Measurements from ENCODE around the gene SLC2A1. TPM values are rescaled to one million over a fixed set of nuclear protein-coding genes. Genes with fewer than 3 reads are reported as not detected.

Gene SLC2A1
- total and polyA plus RNA-seq, 4 donors, result 9.5 to 143 (median 28.6) TPM

DNA sequence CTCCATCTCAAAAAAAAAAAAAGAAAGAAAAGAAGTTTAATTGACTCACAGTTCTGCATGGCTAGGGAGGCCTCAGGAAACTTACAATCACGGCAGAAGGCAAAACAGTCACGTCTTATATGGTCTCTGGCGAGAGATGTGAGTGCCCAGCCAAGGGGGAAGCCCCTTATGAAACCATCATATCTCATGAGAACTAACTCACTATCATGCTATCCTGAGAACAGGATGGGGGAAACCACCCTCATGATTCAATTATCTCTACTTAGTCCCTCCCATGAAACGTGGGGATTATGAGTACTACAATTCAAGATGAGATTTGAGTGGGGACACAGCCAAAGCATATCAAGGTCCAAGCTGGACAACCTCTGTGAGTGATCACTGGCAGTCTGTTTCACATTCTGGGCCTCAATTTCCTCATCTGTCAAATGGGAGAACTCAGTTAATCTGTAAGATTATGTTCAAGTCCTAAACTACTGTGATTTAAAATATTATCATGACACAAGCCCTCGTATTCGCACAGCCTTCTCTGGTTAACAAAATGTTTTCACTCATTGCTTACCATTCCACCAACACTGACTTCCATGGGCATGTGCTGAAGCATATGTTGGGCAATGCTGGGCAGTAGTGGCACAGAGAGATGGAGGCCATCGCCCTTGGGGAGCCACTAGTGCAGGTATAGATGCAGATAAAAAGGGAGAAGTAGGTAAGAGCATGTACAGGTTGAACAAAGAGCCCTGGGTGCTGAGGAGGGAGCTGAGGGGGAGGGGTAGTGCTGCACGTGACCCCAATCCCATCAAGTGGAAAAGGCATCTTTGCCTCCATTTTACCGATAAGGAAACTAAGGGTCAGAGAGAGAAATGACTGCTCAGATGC, 46.2 kb upstream of the SLC2A1 start:
- Histone ChIP-seq H3K36me3 (ENCODE audit: control insufficient read depth in 4 of 4, insufficient read depth in 4 of 4, low read length in 4 of 4) (no peaks in the 10 kb centered on the region), H3K9me3 (ENCODE audit: control insufficient read depth in 4 of 4, insufficient read depth in 3 of 4, low read length in 3 of 4) (peaks cover 0 to 3% (median 0%) of the 10 kb centered on the region in 4 donors), H3K4me3 (no peak overlapping the region), H3K27me3 (ENCODE audit: control insufficient read depth in 3 of 3, insufficient read depth in 3 of 3, low read length in 2 of 3) (no peaks in the 10 kb centered on the region), H3K4me1 (ENCODE audit: control insufficient read depth in 5 of 5, insufficient read depth in 5 of 5, low read length in 5 of 5) (peaks cover 0 to 31% (median 0%) of the 10 kb centered on the region in 5 donors), H3K9ac (ENCODE audit: insufficient read depth in 1 of 2, low read length in 2 of 2) (no peak overlapping the region), H3K27ac (ENCODE audit: low read depth in 1 of 2, low read length in 1 of 2) (no peak overlapping the region)
- TF ChIP-seq, protein P1, sequence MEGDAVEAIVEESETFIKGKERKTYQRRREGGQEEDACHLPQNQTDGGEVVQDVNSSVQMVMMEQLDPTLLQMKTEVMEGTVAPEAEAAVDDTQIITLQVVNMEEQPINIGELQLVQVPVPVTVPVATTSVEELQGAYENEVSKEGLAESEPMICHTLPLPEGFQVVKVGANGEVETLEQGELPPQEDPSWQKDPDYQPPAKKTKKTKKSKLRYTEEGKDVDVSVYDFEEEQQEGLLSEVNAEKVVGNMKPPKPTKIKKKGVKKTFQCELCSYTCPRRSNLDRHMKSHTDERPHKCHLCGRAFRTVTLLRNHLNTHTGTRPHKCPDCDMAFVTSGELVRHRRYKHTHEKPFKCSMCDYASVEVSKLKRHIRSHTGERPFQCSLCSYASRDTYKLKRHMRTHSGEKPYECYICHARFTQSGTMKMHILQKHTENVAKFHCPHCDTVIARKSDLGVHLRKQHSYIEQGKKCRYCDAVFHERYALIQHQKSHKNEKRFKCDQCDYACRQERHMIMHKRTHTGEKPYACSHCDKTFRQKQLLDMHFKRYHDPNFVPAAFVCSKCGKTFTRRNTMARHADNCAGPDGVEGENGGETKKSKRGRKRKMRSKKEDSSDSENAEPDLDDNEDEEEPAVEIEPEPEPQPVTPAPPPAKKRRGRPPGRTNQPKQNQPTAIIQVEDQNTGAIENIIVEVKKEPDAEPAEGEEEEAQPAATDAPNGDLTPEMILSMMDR (IDR thresholded peaks at IDR 0.05; ENCODE audit: control extremely low read depth, extremely low read depth), result no peak
- ATAC-seq (ENCODE audit: insufficient read depth, low FRiP score) (no peak), DNase-seq (no peak)
- 83 to 85% methylated on average over 9 of the region's 9 CpGs for WGBS, 2 donors

DNA sequence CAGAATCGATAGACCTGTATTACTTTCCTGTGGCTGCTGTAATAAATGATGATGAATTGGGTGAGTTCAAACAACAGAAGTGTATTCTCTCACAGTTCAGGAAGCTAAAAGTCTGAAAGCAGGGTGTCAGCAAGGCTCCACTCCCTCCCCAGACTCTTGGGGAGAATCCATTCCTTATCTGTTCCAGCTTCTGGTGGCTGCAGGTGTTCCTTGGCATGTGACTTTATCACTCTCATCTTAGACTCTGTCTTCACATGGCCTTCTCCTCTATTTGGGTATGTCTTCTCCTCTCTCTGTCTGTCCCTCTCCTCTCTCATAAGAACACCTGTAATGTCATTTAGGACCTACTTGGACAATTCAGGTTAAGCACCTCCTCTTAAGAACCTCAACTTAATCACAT, 44.1 kb upstream of the SLC2A1 start:
- no peaks in the 10 kb centered on the region for H3K27me3 ChIP-seq (ENCODE audit: control insufficient read depth in 3 of 3, insufficient read depth in 3 of 3, low read length in 2 of 3)
- H3K4me3 ChIP-seq, result no peak overlapping the region
- no peaks in the 10 kb centered on the region for H3K36me3 ChIP-seq (ENCODE audit: control insufficient read depth in 4 of 4, insufficient read depth in 4 of 4, low read length in 4 of 4)
- ATAC-seq (ENCODE audit: insufficient read depth, low FRiP score) (no peak), DNase-seq (no peak)
- H3K4me1 ChIP-seq (ENCODE audit: control insufficient read depth in 5 of 5, insufficient read depth in 5 of 5, low read length in 5 of 5), result peaks cover 0 to 19% (median 0%) of the 10 kb centered on the region in 5 donors
- WGBS, 2 donors, result 43 to 79% methylated on average over 1 of the region's 1 CpG
- H3K27ac ChIP-seq (ENCODE audit: low read depth in 1 of 2, low read length in 1 of 2), result no peak overlapping the region
- peaks cover 0 to 3% (median 0%) of the 10 kb centered on the region in 4 donors for H3K9me3 ChIP-seq (ENCODE audit: control insufficient read depth in 4 of 4, insufficient read depth in 3 of 4, low read length in 3 of 4)
- H3K9ac ChIP-seq (ENCODE audit: insufficient read depth in 1 of 2, low read length in 2 of 2), result no peak overlapping the region
- TF ChIP-seq, protein P1 (IDR thresholded peaks at IDR 0.05; ENCODE audit: control extremely low read depth, extremely low read depth), result no peak

DNA sequence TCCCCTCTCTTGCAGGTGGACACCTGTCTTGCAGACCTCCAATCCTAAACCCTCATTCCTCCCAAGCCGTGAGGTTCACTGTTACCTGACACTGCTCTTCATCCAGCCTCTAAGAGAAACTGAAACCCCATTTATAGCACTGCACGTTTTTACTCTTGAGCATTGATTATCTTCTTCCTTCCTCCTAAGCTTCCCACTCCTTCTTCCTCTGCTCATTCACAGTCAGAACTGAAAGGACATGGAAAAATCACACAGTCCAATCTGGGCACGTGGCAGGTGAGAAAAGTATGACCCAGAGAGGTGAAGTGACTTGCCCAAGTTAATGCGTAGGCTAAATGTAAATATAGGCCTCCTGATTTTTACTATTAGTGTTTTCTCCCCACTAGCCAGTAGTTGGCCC, 43.4 kb upstream of the SLC2A1 start:
- TF ChIP-seq, protein P1 (IDR thresholded peaks at IDR 0.05; ENCODE audit: control extremely low read depth, extremely low read depth), result no peak
- H3K4me3 ChIP-seq, result no peak overlapping the region

More for the DNA sequence above, 43.4 kb upstream of the SLC2A1 start:
- no peak overlapping the region for H3K9ac ChIP-seq (ENCODE audit: insufficient read depth in 1 of 2, low read length in 2 of 2)
- DNase-seq (no peak), ATAC-seq (ENCODE audit: insufficient read depth, low FRiP score) (no peak)
- no peaks in the 10 kb centered on the region for H3K36me3 ChIP-seq (ENCODE audit: control insufficient read depth in 4 of 4, insufficient read depth in 4 of 4, low read length in 4 of 4)
- H3K27ac ChIP-seq (ENCODE audit: low read depth in 1 of 2, low read length in 1 of 2), result no peak overlapping the region
- peaks cover 0 to 16% (median 0%) of the 10 kb centered on the region in 5 donors for H3K4me1 ChIP-seq (ENCODE audit: control insufficient read depth in 5 of 5, insufficient read depth in 5 of 5, low read length in 5 of 5)
- H3K27me3 ChIP-seq (ENCODE audit: control insufficient read depth in 3 of 3, insufficient read depth in 3 of 3, low read length in 2 of 3), result no peaks in the 10 kb centered on the region
- H3K9me3 ChIP-seq (ENCODE audit: control insufficient read depth in 4 of 4, insufficient read depth in 3 of 4, low read length in 3 of 4), result peaks cover 0 to 3% (median 0%) of the 10 kb centered on the region in 4 donors
- 72 to 74% methylated on average over 4 of the region's 4 CpGs for WGBS, 2 donors
